Fibroblast of lung (primary cell): ENCODE data around the gene LY6G6F. TPM values are rescaled to one million over a fixed set of nuclear protein-coding genes. Genes with fewer than 3 reads are reported as not detected.
A peak's percentile ranks its signal among the peaks of the same experiment; 100 is the strongest.

ENCODE experiments used
- DNase-seq, 2 donors: peaks; one replicate each; pipeline versions ENCODE4 v3.0.0 to v3.0.0-alpha.2; 2010; ENCODE audit warnings: low read depth in 2 of 2
- H2AFZ ChIP-seq: 2 replicates; pipeline ENCODE4 v1.5.1; 2012; ENCODE audit warnings: low read length, control low read depth, inconsistent platforms
- H3K27ac ChIP-seq: 2 replicates; pipeline ENCODE4 v1.5.1; 2011; ENCODE audit warnings: low read length, control low read depth; ENCODE audit not compliant: insufficient read depth
- H3K27me3 ChIP-seq: 2 replicates; pipeline ENCODE4 v1.5.1; 2011; ENCODE audit warnings: mild to moderate bottlenecking, low read length; ENCODE audit not compliant: control insufficient read depth, insufficient read depth
- H3K36me3 ChIP-seq: 2 replicates; pipeline ENCODE4 v1.5.1; 2011; ENCODE audit warnings: low read length; ENCODE audit not compliant: control insufficient read depth, insufficient read depth
- H3K4me1 ChIP-seq: 2 replicates; pipeline ENCODE4 v1.5.1; 2011; ENCODE audit warnings: low read length; ENCODE audit not compliant: control insufficient read depth, insufficient read depth; ENCODE audit errors: extremely low read depth
- H3K4me2 ChIP-seq: 2 replicates; pipeline ENCODE4 v1.5.1; 2011; ENCODE audit warnings: low read length, control low read depth; ENCODE audit not compliant: insufficient read depth; ENCODE audit errors: extremely low read depth
- H3K4me3 ChIP-seq, 4 experiments: fragments of 200-600 bp in 1 of 4; sonication (generic) in 1 of 4; replicated peaks in 1 of 4; 2 replicates each; pipeline ENCODE4 v1.5.1; 2011 to 2016; ENCODE audit warnings: low read length in 4 of 4, low read depth in 3 of 4, mild to moderate bottlenecking in 3 of 4, control low read depth in 2 of 4, inconsistent platforms in 1 of 4, mixed read lengths in 1 of 4; ENCODE audit not compliant: insufficient read depth in 1 of 4; ENCODE audit errors: control extremely low read depth in 1 of 4
- H3K79me2 ChIP-seq: 2 replicates; pipeline ENCODE4 v1.5.1; 2012; ENCODE audit warnings: mild to moderate bottlenecking, low read length, inconsistent platforms; ENCODE audit not compliant: control insufficient read depth, insufficient read depth
- H3K9ac ChIP-seq: 2 replicates; pipeline ENCODE4 v1.5.1; 2011; ENCODE audit warnings: mild to moderate bottlenecking, low read length, control low read depth; ENCODE audit not compliant: insufficient read depth
- H3K9me3 ChIP-seq: 2 replicates; pipeline ENCODE4 v1.5.1; 2012; ENCODE audit warnings: low read depth, low read length; ENCODE audit not compliant: control insufficient read depth, insufficient read depth
- H4K20me1 ChIP-seq: 2 replicates; pipeline ENCODE4 v1.5.1; 2011; ENCODE audit warnings: low read length; ENCODE audit not compliant: control insufficient read depth, insufficient read depth; ENCODE audit errors: extremely low read depth
- CTCF ChIP-seq, 2 donors: IDR thresholded peaks in 1 of 2; conservative IDR thresholded peaks in 1 of 2; 1 replicate in 1 of 2; 2 replicates in 1 of 2; pipeline ENCODE4 v1.5.1; 2011 to 2012; ENCODE audit warnings: low read length in 2 of 2, control low read depth in 1 of 2, inconsistent platforms in 1 of 2, low read depth in 1 of 2, mild to moderate bottlenecking in 1 of 2
- EZH2 ChIP-seq: IDR thresholded peaks from 2 replicates; pipeline ENCODE4 v1.5.1; 2012; ENCODE audit warnings: low read length, control low read depth, mild to moderate bottlenecking; ENCODE audit errors: missing control alignments
- polyA plus RNA-seq, 2 donors: library from polyadenylated mRNA; depleted of rRNA in 1 of 2; stranded (reverse) in 1 of 2; unstranded in 1 of 2; fragments of >200 nt; gene quantifications; 2 replicates each; pipeline ENCODE4 v1.2.1, GENCODE V29; 2011 to 2012; ENCODE audit warnings: missing spikeins in 1 of 2
- total RNA-seq: library from RNA; depleted of rRNA; stranded (reverse); fragments of >200 nt; gene quantifications from 2 replicates; pipeline ENCODE4 v1.2.1, GENCODE V29; 2014

Gene LY6G6F
- total and polyA plus RNA-seq, 2 donors (not counting 1 experiment from before 2014, with no cell fraction given), result not detected

- Histone ChIP-seq H3K4me1 (peaks cover 22% of the 10 kb centered on the region), H3K4me2 (peak within 1 kb of the TSS; percentile 100), H3K9ac (peak within 1 kb of the TSS; percentile 76), H3K27ac (peak within 1 kb of the TSS; percentile 87), H3K9me3 (no peaks in the 10 kb centered on the region), H2AFZ (peak within 1 kb of the TSS; percentile 5), H3K36me3 (peaks cover 5% of the 10 kb centered on the region), H4K20me1 (no peaks in the 10 kb centered on the region), H3K4me3 (peak within 1 kb of the TSS; percentile 90 to 99 (median 96)), H3K79me2 (peaks cover 41% of the 10 kb centered on the region), H3K27me3 (no peaks in the 10 kb centered on the region)
- DNase-seq, result peak; percentile 78 to 79
- TF ChIP-seq EZH2 (no peak), CTCF (conservative IDR thresholded peaks at IDR 0.05 in 1 of 2, IDR thresholded peaks at IDR 0.05 in 1 of 2; ENCODE audit: low read depth in 1 of 2, low read length in 2 of 2) (no peak)
Measured at GRCh38 chr6:31660381-31661261, 46.0 kb upstream of the LY6G6F start, which contains the start of gene C6orf47. Gene C6orf47, minus strand, starts transcription at chr6:31660778. Its CDS starts 831 bp downstream, at chr6:31659947.

GRCh38 chr6:31661262-31662123 lies 45.2 kb upstream of the LY6G6F start:
- H3K27ac ChIP-seq, result peak overlapping the region; percentile 87
- H3K4me3 ChIP-seq, result peak overlapping the region in 3 of 4 experiments; percentile 59 to 99 (median 96)
- no peaks in the 10 kb centered on the region for H4K20me1 ChIP-seq
- H3K36me3 ChIP-seq, result peaks cover 5% of the 10 kb centered on the region
- H3K79me2 ChIP-seq, result peaks cover 45% of the 10 kb centered on the region
- H3K9ac ChIP-seq, result no peak overlapping the region
- TF ChIP-seq CTCF (conservative IDR thresholded peaks at IDR 0.05 in 1 of 2, IDR thresholded peaks at IDR 0.05 in 1 of 2; ENCODE audit: low read depth in 1 of 2, low read length in 2 of 2), result no peak
- TF ChIP-seq EZH2, result no peak
- no peak overlapping the region for H2AFZ ChIP-seq
- DNase-seq, result no peak
- no peaks in the 10 kb centered on the region for H3K27me3 ChIP-seq
- H3K4me1 ChIP-seq, result peaks cover 22% of the 10 kb centered on the region
- H3K4me2 ChIP-seq, result peak overlapping the region; percentile 100
- H3K9me3 ChIP-seq, result no peaks in the 10 kb centered on the region
